ENCODE data around the gene MLST8.
"Not testable (repeated sequence)": the region's sequence is repeated elsewhere in the genome, so short reads cannot be mapped to it uniquely, and the experiment has no call there.

The MLST8 gene

GRCh38 chr16:2231016-2231931, 26.0 kb downstream of the MLST8 start:
- DNase-seq (ENCODE audit: low read depth in 2 of 3, low spot score in 1 of 3), result no peak

- DNase-seq (ENCODE audit: low read depth in 2 of 3, low spot score in 1 of 3), result no peak
These were observed 27.1 kb downstream of the MLST8 start for GRCh38 chr16:2232094-2232990.

- no peak for DNase-seq (ENCODE audit: low read depth in 2 of 3, low spot score in 1 of 3)
These were observed 28.0 kb downstream of the MLST8 start for GRCh38 chr16:2233046-2233775.

GRCh38 chr16:2233872-2234812, 28.9 kb downstream of the MLST8 start:
- no peak for DNase-seq (ENCODE audit: low read depth in 2 of 3, low spot score in 1 of 3)

GRCh38 chr16:2234813-2235170, 29.5 kb downstream of the MLST8 start:
- no peak for DNase-seq (ENCODE audit: low read depth in 2 of 3, low spot score in 1 of 3)

- no peak for DNase-seq (ENCODE audit: low read depth in 2 of 3, low spot score in 1 of 3)
These were observed 30.0 kb downstream of the MLST8 start for GRCh38 chr16:2235234-2235651.

GRCh38 chr16:2235695-2236336, 30.6 kb downstream of the MLST8 start:
- no peak for DNase-seq (ENCODE audit: low read depth in 2 of 3, low spot score in 1 of 3)

- DNase-seq (ENCODE audit: low read depth in 2 of 3, low spot score in 1 of 3), result no peak
These were observed 31.3 kb downstream of the MLST8 start, which contains the start of gene DNASE1L2 for GRCh38 chr16:2236337-2237101. Gene DNASE1L2, plus strand, starts transcription at chr16:2236444. Its CDS starts 373 bp downstream, at chr16:2236817.

- no peak for DNase-seq (ENCODE audit: low read depth in 2 of 3, low spot score in 1 of 3)
These were observed 31.8 kb downstream of the MLST8 start for GRCh38 chr16:2237102-2237482.

GRCh38 chr16:2237493-2238149, 32.4 kb downstream of the MLST8 start:
- DNase-seq (ENCODE audit: low read depth in 2 of 3, low spot score in 1 of 3), result no peak

GRCh38 chr16:2238150-2238837, 33.0 kb downstream of the MLST8 start:
- no peak for DNase-seq (ENCODE audit: low read depth in 2 of 3, low spot score in 1 of 3)

- DNase-seq (ENCODE audit: low read depth in 2 of 3, low spot score in 1 of 3), result no peak
These were observed 33.8 kb downstream of the MLST8 start for GRCh38 chr16:2238838-2239675.

GRCh38 chr16:2240331-2240730, 35.1 kb downstream of the MLST8 start:
- not testable (repeated sequence) for DNase-seq (ENCODE audit: low read depth in 2 of 3, low spot score in 1 of 3)

- DNase-seq (ENCODE audit: low read depth in 2 of 3, low spot score in 1 of 3), result no peak
These were observed 37.3 kb downstream of the MLST8 start for GRCh38 chr16:2242598-2242997.

GRCh38 chr16:2243031-2243528, 37.8 kb downstream of the MLST8 start:
- DNase-seq (ENCODE audit: low read depth in 2 of 3, low spot score in 1 of 3), result no peak

GRCh38 chr16:2243781-2244180, 38.5 kb downstream of the MLST8 start:
- no peak for DNase-seq (ENCODE audit: low read depth in 2 of 3, low spot score in 1 of 3)

- DNase-seq (ENCODE audit: low read depth in 2 of 3, low spot score in 1 of 3), result no peak
These were observed 39.0 kb downstream of the MLST8 start for GRCh38 chr16:2244301-2244700.
